Thoracic aorta (tissue), 2 donors: Measurements from ENCODE around the gene PDLIM5. TPM values are rescaled to one million over a fixed set of nuclear protein-coding genes. Genes with fewer than 3 reads are reported as not detected.

Source experiments
- ATAC-seq: fragments of 150-250 bp; one replicate; pipeline ENCODE4 v1.8.0; 2017; ENCODE audit warnings: low read depth; ENCODE audit not compliant: insufficient number of reproducible peaks, low FRiP score
- DNase-seq: peaks from one replicate; pipeline ENCODE4 v3.0.0-alpha.2; 2020; ENCODE audit warnings: low spot score
- H3K27ac ChIP-seq, 2 donors: fragments of 200-600 bp; sonication (generic); 1 replicate in 1 of 2; 2 replicates in 1 of 2; pipeline ENCODE4 v1.5.1; 2016; ENCODE audit warnings: mild to moderate bottlenecking in 2 of 2, moderate library complexity in 2 of 2
- H3K27me3 ChIP-seq: fragments of 200-600 bp; sonication (generic); replicated peaks from 2 replicates; pipeline ENCODE4 v1.6.0; 2016; ENCODE audit warnings: mild to moderate bottlenecking; ENCODE audit not compliant: insufficient read depth
- H3K36me3 ChIP-seq: fragments of 200-600 bp; sonication (generic); one replicate; pipeline ENCODE4 v1.5.1; 2016
- H3K4me1 ChIP-seq, 2 donors: fragments of 200-600 bp; sonication (generic); 1 replicate in 1 of 2; 2 replicates in 1 of 2; pipeline versions ENCODE4 v1.5.1 to v1.6.0; 2016; ENCODE audit warnings: low read depth in 2 of 2, mild to moderate bottlenecking in 1 of 2; ENCODE audit not compliant: control insufficient read depth in 1 of 2
- H3K4me3 ChIP-seq: fragments of 200-600 bp; sonication (generic); 2 replicates; pipeline ENCODE4 v1.5.1; 2016; ENCODE audit warnings: mild to moderate bottlenecking
- H3K9me3 ChIP-seq: fragments of 200-600 bp; sonication (generic); 2 replicates; pipeline ENCODE4 v1.5.1; 2016
- CTCF ChIP-seq: fragments of 200-600 bp; sonication (generic); IDR thresholded peaks from one replicate; pipeline ENCODE4 v1.5.1; 2019; ENCODE audit warnings: antibody characterized with exemption
- total RNA-seq, 2 donors: library from RNA; depleted of rRNA; stranded (reverse); fragments of >200 nt; gene quantifications; one replicate each; pipeline versions ENCODE4 v1.1.0 to v1.2.3, GENCODE V29; 2016

The PDLIM5 gene
- total RNA-seq, 2 donors from 2014 or later = 275 to 328 TPM

GRCh38 chr4:94634271-94634670 is 182.5 kb downstream of the PDLIM5 start:
- no peak overlapping the region for H3K4me3 ChIP-seq
- H3K27me3 ChIP-seq = no peaks in the 10 kb centered on the region
- no peaks in the 10 kb centered on the region for H3K9me3 ChIP-seq
- DNase-seq (no peak), ATAC-seq (no peak)
- H3K27ac ChIP-seq = no peak overlapping the region
- no peaks in the 10 kb centered on the region for H3K36me3 ChIP-seq
- H3K4me1 ChIP-seq = peaks cover 12 to 21% of the 10 kb centered on the region in 2 donors
- no peak for TF ChIP-seq CTCF

GRCh38 chr4:94635177-94635576 is 183.4 kb downstream of the PDLIM5 start:
- Histone ChIP-seq H3K36me3 (no peaks in the 10 kb centered on the region), H3K27me3 (no peaks in the 10 kb centered on the region), H3K27ac (no peak overlapping the region), H3K9me3 (no peaks in the 10 kb centered on the region), H3K4me3 (no peak overlapping the region), H3K4me1 (peaks cover 12 to 17% of the 10 kb centered on the region in 2 donors)
- no peak for DNase-seq
- TF ChIP-seq CTCF = no peak
- ATAC-seq = no peak

DNA sequence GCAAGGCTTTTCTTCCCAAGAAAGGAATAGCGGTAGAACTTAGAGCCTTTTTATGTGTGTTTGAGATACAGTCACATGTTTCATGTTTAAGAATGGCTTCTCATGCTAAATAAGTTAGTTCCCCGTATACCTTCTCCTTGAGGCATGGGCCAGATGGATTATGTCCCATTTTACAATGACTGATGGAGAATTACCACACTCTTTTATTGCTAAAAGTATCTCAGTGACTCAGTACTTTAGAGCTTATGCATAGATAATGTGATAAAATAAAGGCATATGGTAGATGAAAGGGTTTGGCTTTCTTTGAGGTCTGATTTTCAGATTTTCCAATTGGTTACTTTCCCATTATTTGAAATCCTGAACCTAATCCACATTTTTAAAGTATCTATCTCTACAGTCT is 184.3 kb downstream of the PDLIM5 start:
- no peaks in the 10 kb centered on the region for H3K9me3 ChIP-seq
- H3K27ac ChIP-seq = no peak overlapping the region
- no peak for TF ChIP-seq CTCF
- H3K4me3 ChIP-seq = no peak overlapping the region
- no peaks in the 10 kb centered on the region for H3K27me3 ChIP-seq
- ATAC-seq (no peak), DNase-seq (no peak)
- peaks cover 2% of the 10 kb centered on the region for H3K36me3 ChIP-seq
- H3K4me1 ChIP-seq = peaks cover 13 to 14% of the 10 kb centered on the region in 2 donors

GRCh38 chr4:94639298-94639697 is 187.6 kb downstream of the PDLIM5 start:
- ATAC-seq (no peak), DNase-seq (no peak)
- Histone ChIP-seq H3K27ac (no peak overlapping the region), H3K27me3 (no peaks in the 10 kb centered on the region), H3K36me3 (peaks cover 3% of the 10 kb centered on the region), H3K9me3 (no peaks in the 10 kb centered on the region), H3K4me1 (peaks cover 15 to 21% of the 10 kb centered on the region in 2 donors), H3K4me3 (no peak overlapping the region)
- TF ChIP-seq CTCF = no peak

- Histone ChIP-seq H3K27me3 (no peaks in the 10 kb centered on the region), H3K27ac (no peak overlapping the region), H3K9me3 (no peaks in the 10 kb centered on the region), H3K4me3 (no peak overlapping the region), H3K4me1 (peaks cover 11 to 21% of the 10 kb centered on the region in 2 donors), H3K36me3 (peaks cover 3% of the 10 kb centered on the region)
- ATAC-seq (no peak), DNase-seq (no peak)
- no peak for TF ChIP-seq CTCF
Measured at GRCh38 chr4:94640151-94640550, 188.4 kb downstream of the PDLIM5 start.
